ENCODE measurements around the gene KIF1B. TPM values are rescaled to one million over a fixed set of nuclear protein-coding genes. Genes with fewer than 3 reads are reported as not detected.

Gene KIF1B
- polyA plus RNA-seq, 1 experiment: 26.9 TPM

- ChIA-PET CTCF (interaction anchor here (0.6 to 2.6 kb wide), 2 partner anchors 11 to 130 kb away, joined by 3 to 14 read pairs; partner anchors contain the start of gene KIF1B), POLR2A (no interaction called here)
- H3K9me3 ChIP-seq (ENCODE audit: control insufficient read depth, insufficient read depth, low read length): no peaks in the 10 kb centered on the region
- TF ChIP-seq CTCF (IDR thresholded peaks at IDR 0.05; ENCODE audit: low read depth, low read length): no peak
- no peaks in the 10 kb centered on the region for H3K27me3 ChIP-seq (ENCODE audit: control insufficient read depth, insufficient read depth, low read length)
- H3K27ac ChIP-seq (ENCODE audit: low read depth, low read length): no peak overlapping the region
- no peak overlapping the region for H3K4me3 ChIP-seq (ENCODE audit: low read depth, low read length)
- no peak for DNase-seq (ENCODE audit: low read depth, low spot score)
Measured at GRCh38 chr1:10339815-10340214, 129.4 kb downstream of the KIF1B start.

GRCh38 chr1:10340930-10341590, 130.7 kb downstream of the KIF1B start:
- CTCF ChIA-PET: interaction anchor here (0.6 to 2.6 kb wide), 3 partner anchors 36 to 466 kb away, joined by 3 to 14 read pairs (median 4); partner anchors contain the start of gene KIF1B
- Histone ChIP-seq H3K27me3 (ENCODE audit: control insufficient read depth, insufficient read depth, low read length) (no peaks in the 10 kb centered on the region), H3K4me3 (ENCODE audit: low read depth, low read length) (no peak overlapping the region), H3K27ac (ENCODE audit: low read depth, low read length) (no peak overlapping the region), H3K9me3 (ENCODE audit: control insufficient read depth, insufficient read depth, low read length) (no peaks in the 10 kb centered on the region)
- TF ChIP-seq CTCF (IDR thresholded peaks at IDR 0.05; ENCODE audit: low read depth, low read length): no peak
- no peak for DNase-seq (ENCODE audit: low read depth, low spot score)
- POLR2A ChIA-PET: interaction anchor here (1.1 kb wide), 1 partner anchor 131 kb away, joined by 4 read pairs; the partner anchor contains the start of gene KIF1B

- no peak for TF ChIP-seq CTCF (IDR thresholded peaks at IDR 0.05; ENCODE audit: low read depth, low read length)
- CTCF ChIA-PET: no interaction called here
Measured at GRCh38 chr1:10347109-10347508, 136.7 kb downstream of the KIF1B start.

GRCh38 chr1:10353282-10353681, 142.9 kb downstream of the KIF1B start:
- no peak for DNase-seq (ENCODE audit: low read depth, low spot score)
- no peak for TF ChIP-seq CTCF (IDR thresholded peaks at IDR 0.05; ENCODE audit: low read depth, low read length)
- Histone ChIP-seq H3K9me3 (ENCODE audit: control insufficient read depth, insufficient read depth, low read length) (no peaks in the 10 kb centered on the region), H3K4me3 (ENCODE audit: low read depth, low read length) (no peak overlapping the region), H3K27ac (ENCODE audit: low read depth, low read length) (no peak overlapping the region), H3K27me3 (ENCODE audit: control insufficient read depth, insufficient read depth, low read length) (no peaks in the 10 kb centered on the region)
- POLR2A ChIA-PET: no interaction called here
- CTCF ChIA-PET: no interaction called here

More at GRCh38 chr1:10347109-10347508, 136.7 kb downstream of the KIF1B start:
- Histone ChIP-seq H3K27me3 (ENCODE audit: control insufficient read depth, insufficient read depth, low read length) (no peaks in the 10 kb centered on the region), H3K4me3 (ENCODE audit: low read depth, low read length) (no peak overlapping the region), H3K9me3 (ENCODE audit: control insufficient read depth, insufficient read depth, low read length) (no peaks in the 10 kb centered on the region), H3K27ac (ENCODE audit: low read depth, low read length) (no peak overlapping the region)
- no peak for DNase-seq (ENCODE audit: low read depth, low spot score)
- POLR2A ChIA-PET: no interaction called here

- Histone ChIP-seq H3K9me3 (ENCODE audit: control insufficient read depth, insufficient read depth, low read length) (no peaks in the 10 kb centered on the region), H3K27ac (ENCODE audit: low read depth, low read length) (no peak overlapping the region), H3K4me3 (ENCODE audit: low read depth, low read length) (no peak overlapping the region), H3K27me3 (ENCODE audit: control insufficient read depth, insufficient read depth, low read length) (no peaks in the 10 kb centered on the region)
- POLR2A ChIA-PET: no interaction called here
- no peak for DNase-seq (ENCODE audit: low read depth, low spot score)
- no peak for TF ChIP-seq CTCF (IDR thresholded peaks at IDR 0.05; ENCODE audit: low read depth, low read length)
- CTCF ChIA-PET: no interaction called here
Measured at GRCh38 chr1:10353693-10354092, 143.3 kb downstream of the KIF1B start.

Measured in AG04450 (cell line).